Memory B cell (primary cell): Measurements from ENCODE around the gene PCNX2.
"Not testable (repeated sequence)": the region's sequence is repeated elsewhere in the genome, so short reads cannot be mapped to it uniquely, and the experiment has no call there.

Experiments used
- ATAC-seq: fragments of 150-1000 bp; cut with Tn5 transposase; 2 replicates; pipeline ENCODE4 v1.10.0; 2021; ENCODE audit warnings: low read depth, mild to moderate bottlenecking, moderate library complexity
- DNase-seq, 2 donors: peaks; one replicate each; pipeline ENCODE4 v3.0.0; 2022; ENCODE audit warnings: low spot score in 2 of 2
- H3K27ac Mint-ChIP-seq: one replicate; pipeline ENCODE4 v1.8.0; 2022; ENCODE audit warnings: mild to moderate bottlenecking, moderate library complexity, mixed read lengths
- H3K27me3 Mint-ChIP-seq: one replicate; pipeline ENCODE4 v1.8.0; 2022; ENCODE audit warnings: mixed read lengths
- H3K36me3 Mint-ChIP-seq: one replicate; pipeline ENCODE4 v1.8.0; 2022; ENCODE audit warnings: mild to moderate bottlenecking, mixed read lengths
- H3K4me1 Mint-ChIP-seq: one replicate; pipeline ENCODE4 v1.8.0; 2022; ENCODE audit warnings: mixed read lengths
- H3K4me3 Mint-ChIP-seq: one replicate; pipeline ENCODE4 v1.8.0; 2022; ENCODE audit warnings: mild to moderate bottlenecking, moderate library complexity, mixed read lengths
- H3K9me3 Mint-ChIP-seq: one replicate; pipeline ENCODE4 v1.8.0; 2022; ENCODE audit warnings: mixed read lengths

The PCNX2 gene

DNA sequence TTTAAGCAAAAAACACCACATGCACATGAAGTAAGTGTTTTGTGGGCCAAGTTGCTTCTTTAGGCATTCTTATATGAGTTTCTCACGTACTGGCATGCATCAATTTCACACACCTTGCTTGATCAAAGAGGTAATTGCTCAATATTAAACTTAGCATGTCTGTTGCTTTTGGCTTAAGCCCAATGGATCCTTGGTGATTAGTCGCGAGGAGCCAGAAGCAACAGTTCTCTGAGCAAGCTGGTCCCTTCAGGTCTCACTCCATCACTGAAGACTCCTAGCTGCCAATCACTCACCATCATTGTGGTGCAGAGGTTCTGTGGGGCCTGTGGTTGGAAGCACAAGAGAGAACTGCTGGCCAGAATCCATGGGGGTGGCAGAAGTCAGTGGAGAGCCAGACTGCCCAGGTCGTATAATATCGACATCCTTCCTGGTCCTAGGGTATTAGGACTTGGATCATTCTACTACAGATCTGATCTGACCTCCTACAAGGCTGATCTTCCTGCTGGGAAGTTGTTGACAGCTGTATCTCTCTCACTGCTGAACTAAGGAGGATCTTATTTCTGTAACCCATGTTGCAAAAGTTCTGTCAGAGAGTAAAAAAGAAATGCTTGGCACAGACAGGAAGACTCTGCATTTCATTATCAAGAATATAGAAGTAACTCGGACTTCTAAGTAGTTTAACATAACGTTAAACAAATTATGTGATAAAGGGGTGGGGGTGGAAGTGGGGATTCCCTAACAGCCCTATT is 204.6 kb downstream of the PCNX2 start:
- H3K4me1 Mint-ChIP-seq = no peaks in the 10 kb centered on the region
- peaks cover 26% of the 10 kb centered on the region for H3K36me3 Mint-ChIP-seq
- no peaks in the 10 kb centered on the region for H3K9me3 Mint-ChIP-seq
- ATAC-seq (no peak), DNase-seq (no peak)
- H3K27ac Mint-ChIP-seq = no peak overlapping the region
- H3K27me3 Mint-ChIP-seq = no peaks in the 10 kb centered on the region
- no peak overlapping the region for H3K4me3 Mint-ChIP-seq

DNA sequence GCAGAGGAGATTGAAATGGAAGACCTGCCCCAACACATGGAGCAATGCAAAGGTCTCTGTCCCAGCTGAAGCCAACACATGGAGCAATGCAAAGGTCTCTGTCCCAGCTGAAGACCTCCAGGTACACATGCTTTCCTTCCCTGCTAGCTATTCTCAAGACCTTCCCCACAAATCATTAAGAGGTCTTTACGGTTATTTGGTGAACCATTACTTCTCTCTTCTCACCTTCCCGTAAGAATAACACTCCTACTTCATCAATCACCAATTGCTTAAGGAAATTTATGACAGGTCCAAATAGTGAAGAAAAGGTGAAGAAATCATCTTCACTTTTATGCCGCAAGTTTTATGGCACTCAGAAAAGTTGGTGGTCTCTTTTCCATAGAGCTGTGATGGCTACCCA is 206.3 kb downstream of the PCNX2 start:
- DNase-seq (no peak), ATAC-seq (no peak)
- no peaks in the 10 kb centered on the region for H3K27me3 Mint-ChIP-seq
- H3K4me3 Mint-ChIP-seq = no peak overlapping the region
- H3K27ac Mint-ChIP-seq = no peak overlapping the region
- H3K4me1 Mint-ChIP-seq = no peaks in the 10 kb centered on the region
- peaks cover 30% of the 10 kb centered on the region for H3K36me3 Mint-ChIP-seq
- no peaks in the 10 kb centered on the region for H3K9me3 Mint-ChIP-seq

DNA sequence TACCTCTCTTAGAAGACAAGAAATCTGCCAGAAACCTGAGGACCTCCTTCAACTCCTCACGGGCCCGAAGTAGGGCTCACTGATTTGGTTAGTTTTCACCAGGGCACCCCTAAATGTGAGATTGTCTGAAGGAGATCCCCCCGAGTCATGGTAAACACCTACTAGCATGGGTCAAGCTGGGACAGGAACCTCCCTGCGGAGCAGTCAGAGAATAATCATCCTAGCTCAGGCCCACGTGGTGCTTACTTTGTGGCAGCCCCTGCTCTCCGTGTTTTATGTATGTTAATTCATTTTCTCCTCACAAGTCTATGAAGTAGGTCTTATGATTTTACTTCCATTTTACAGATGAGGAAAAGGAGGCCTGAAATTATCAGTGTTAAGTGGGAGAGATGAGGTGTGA is 206.9 kb downstream of the PCNX2 start:
- ATAC-seq (no peak), DNase-seq (no peak)
- Mint-ChIP-seq H3K36me3 (peaks cover 30% of the 10 kb centered on the region), H3K4me1 (no peaks in the 10 kb centered on the region), H3K27me3 (no peaks in the 10 kb centered on the region), H3K27ac (no peak overlapping the region), H3K9me3 (no peaks in the 10 kb centered on the region), H3K4me3 (no peak overlapping the region)

DNA sequence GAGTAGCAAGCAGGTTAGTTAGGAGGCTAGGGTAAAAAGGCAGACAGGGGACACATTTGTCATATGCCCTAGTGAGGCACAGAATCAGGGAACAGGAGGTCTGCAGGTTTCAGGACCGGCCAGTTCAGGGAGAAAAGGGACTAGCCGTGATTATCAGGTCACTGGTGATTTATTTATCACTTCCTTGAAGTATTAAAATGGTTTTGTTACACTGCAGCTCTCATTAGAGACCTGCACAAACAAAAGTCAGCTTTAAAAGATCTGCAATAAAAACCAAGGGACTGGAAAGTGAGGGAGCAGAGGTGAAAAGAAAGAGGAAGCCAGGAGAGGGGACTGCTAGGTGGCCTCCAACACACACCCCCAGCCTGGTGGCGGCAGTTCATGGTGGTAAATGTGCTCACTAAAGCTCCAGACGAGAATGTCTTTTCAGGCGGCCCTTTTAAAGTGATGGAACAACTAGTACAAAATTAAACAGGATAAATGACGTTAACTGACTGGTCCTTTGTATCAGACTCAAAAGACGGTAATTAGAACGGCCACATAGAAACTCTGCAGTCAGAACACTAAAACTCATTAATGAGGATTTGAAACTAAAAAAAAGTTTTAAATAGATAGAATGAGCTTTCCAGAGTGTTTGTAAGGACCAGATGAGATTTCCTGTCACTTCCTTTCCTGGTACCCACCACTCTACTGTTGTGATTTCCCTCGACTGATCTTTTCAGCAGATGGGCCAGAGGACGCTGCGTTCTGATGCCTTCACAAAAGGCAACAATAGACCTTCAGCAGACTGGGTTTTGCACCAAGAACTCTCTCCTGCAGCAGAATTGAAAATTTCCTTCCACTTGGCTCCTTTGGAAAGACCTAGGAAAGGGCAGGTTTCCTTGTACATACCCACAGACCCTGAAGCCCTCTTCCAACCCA is 208.3 kb downstream of the PCNX2 start:
- Mint-ChIP-seq H3K36me3 (peaks cover 30% of the 10 kb centered on the region), H3K27me3 (no peaks in the 10 kb centered on the region), H3K4me3 (no peak overlapping the region), H3K4me1 (peaks cover 6% of the 10 kb centered on the region), H3K9me3 (no peaks in the 10 kb centered on the region), H3K27ac (no peak overlapping the region)
- DNase-seq (no peak), ATAC-seq (no peak)

DNA sequence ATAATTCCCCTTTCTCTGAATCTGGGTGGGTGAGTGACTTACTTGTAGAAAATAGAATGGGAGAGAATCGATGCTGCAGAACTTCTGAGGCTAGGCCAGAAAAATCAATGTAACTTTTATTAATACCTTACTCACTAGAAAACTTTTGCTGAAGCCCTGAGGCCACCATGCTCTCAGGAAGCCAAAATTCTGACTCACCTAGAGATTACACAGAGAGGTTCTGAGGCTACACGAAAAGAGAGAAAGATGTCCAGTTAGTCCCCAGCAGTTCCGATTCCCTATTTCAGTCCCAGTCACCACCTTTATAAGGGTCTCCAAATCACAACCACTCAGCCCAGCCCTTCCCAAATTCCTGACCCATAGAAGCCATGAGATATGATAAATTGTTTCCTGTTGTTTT is 210.0 kb downstream of the PCNX2 start:
- H3K4me3 Mint-ChIP-seq = no peak overlapping the region
- H3K4me1 Mint-ChIP-seq = peaks cover 6% of the 10 kb centered on the region
- no peak overlapping the region for H3K27ac Mint-ChIP-seq
- peaks cover 30% of the 10 kb centered on the region for H3K36me3 Mint-ChIP-seq
- DNase-seq (no peak), ATAC-seq (no peak)
- H3K9me3 Mint-ChIP-seq = no peaks in the 10 kb centered on the region
- no peaks in the 10 kb centered on the region for H3K27me3 Mint-ChIP-seq

DNA sequence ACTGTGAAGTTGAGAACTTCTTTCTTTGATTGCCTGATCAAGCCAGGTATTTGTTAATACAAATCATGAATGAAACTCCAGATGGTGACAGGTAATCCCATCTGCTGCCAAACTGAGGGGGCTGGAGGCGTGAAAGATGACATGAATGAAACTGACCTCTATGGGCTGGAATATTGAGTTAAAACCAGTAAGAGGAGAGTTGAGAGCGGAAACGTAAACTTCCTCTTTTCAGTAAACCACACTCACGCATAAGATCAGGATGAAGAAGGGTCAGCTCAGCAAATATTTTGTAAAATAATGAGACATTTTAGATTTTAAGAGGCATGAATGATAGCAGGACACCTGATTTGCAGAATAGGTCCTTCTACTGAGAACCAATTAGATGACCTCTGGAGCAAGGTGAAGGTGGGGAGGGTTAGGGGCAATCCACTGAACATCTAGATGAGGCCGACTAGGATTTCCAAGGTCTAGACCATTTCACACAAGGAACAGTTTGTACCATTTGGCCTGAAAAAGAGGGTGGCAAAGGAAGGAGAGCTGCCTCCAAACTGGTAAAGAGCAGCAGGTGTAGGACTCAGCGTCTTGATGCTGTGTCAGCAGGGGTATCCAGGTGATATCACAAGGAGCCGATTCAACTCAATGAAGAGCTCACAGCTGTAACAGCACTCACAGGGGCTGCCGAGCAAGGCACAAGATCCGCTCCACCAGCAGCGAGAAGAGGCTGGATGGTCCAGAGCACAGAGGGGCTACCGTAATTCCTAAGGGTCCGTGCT is 212.6 kb downstream of the PCNX2 start:
- no peaks in the 10 kb centered on the region for H3K27me3 Mint-ChIP-seq
- ATAC-seq = no peak
- no peaks in the 10 kb centered on the region for H3K9me3 Mint-ChIP-seq
- no peak for DNase-seq
- H3K27ac Mint-ChIP-seq = no peak overlapping the region
- no peak overlapping the region for H3K4me3 Mint-ChIP-seq
- H3K4me1 Mint-ChIP-seq = peaks cover 6% of the 10 kb centered on the region
- peaks cover 20% of the 10 kb centered on the region for H3K36me3 Mint-ChIP-seq

DNA sequence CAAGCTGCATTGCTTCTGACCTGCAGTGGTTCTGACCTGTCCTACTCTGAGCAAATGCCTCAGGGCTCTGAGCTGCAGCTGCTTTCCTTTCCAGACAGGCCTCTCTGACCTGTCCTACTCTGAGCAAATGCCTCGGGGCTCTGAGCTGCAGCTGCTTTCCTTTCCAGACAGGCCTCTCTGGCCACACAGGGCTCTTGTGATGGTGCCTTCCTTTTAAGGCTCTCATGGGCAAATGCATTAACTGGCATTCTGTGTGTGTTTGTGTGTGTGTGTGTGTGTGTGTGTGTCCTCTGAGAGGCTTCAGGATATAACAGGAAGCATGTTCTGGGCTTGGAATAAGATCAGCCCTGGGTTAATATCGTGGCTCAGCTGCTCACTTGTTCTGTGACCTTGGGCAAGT is 213.8 kb downstream of the PCNX2 start:
- ATAC-seq = no peak
- H3K9me3 Mint-ChIP-seq = no peaks in the 10 kb centered on the region
- H3K36me3 Mint-ChIP-seq = peaks cover 14% of the 10 kb centered on the region
- H3K4me3 Mint-ChIP-seq = no peak overlapping the region
- peaks cover 6% of the 10 kb centered on the region for H3K4me1 Mint-ChIP-seq
- H3K27me3 Mint-ChIP-seq = no peaks in the 10 kb centered on the region
- no peak for DNase-seq
- no peak overlapping the region for H3K27ac Mint-ChIP-seq

DNA sequence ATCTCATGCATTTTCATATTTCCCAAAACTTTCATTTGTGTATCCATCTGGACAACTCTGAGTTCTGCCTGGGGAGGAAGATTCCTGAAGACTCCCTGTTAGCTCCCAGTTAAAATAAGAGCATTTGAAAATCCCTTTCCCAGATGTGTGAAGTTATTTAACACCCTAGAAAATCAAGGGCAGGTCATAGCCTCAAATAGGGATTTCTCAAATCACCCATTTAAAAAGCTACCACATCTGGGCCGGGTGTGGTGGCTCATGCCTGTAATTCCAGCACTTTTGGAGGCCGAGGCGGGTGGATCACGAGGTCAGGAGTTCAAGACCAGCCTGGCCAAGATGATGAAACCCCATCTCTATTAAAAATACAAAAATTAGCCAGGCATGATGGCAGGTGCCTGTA is 214.7 kb downstream of the PCNX2 start:
- H3K27me3 Mint-ChIP-seq, ATAC-seq, H3K9me3 Mint-ChIP-seq, H3K27ac Mint-ChIP-seq, H3K4me1 Mint-ChIP-seq, DNase-seq, H3K4me3 Mint-ChIP-seq: not testable (repeated sequence)
- peaks cover 11% of the 10 kb centered on the region for H3K36me3 Mint-ChIP-seq

DNA sequence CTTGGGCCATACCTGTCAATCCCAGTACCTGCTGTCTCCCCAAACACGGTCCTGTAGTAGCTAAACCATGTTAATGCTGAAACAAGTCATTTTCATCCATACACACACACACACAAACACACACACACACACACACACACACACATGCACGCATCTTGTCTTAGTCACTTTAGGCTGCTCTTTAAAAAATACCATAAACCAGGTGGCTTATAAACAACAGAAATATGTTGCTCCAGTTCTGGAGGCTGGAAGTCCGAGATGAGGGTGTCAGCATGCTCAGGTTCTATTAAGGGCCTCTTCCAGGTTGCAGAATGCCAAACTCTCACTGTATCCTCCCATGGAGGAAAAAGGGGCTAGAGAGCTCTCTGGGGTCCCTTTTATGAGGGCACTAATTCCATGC is 215.2 kb downstream of the PCNX2 start:
- H3K9me3 Mint-ChIP-seq = peaks cover under 1% of the 10 kb centered on the region
- ATAC-seq = no peak
- peaks cover 8% of the 10 kb centered on the region for H3K36me3 Mint-ChIP-seq
- H3K4me3 Mint-ChIP-seq = no peak overlapping the region
- H3K27me3 Mint-ChIP-seq = no peaks in the 10 kb centered on the region
- no peak for DNase-seq
- H3K27ac Mint-ChIP-seq = no peak overlapping the region
- peaks cover 6% of the 10 kb centered on the region for H3K4me1 Mint-ChIP-seq

DNA sequence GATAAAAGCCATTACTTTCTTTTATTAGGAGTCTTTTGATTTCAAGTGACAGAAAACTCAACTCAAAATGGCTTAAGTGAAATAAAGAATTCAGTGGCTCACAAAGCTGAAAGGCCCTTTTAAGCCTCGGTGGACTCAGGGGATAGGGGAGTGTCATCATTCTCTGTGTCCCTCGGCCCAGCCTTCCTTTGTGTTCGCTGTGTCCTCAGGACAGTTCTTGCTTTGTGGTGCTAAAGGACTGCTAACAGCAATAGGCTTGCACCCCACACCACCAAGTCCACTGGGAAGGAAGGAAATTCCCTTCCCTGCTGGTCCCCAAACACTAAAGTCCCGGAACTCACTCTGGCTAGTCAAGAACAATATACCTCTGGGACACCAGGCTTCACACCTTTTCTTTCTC is 216.0 kb downstream of the PCNX2 start:
- H3K27ac Mint-ChIP-seq = no peak overlapping the region
- no peak overlapping the region for H3K4me3 Mint-ChIP-seq
- DNase-seq (no peak), ATAC-seq (no peak)
- peaks cover 6% of the 10 kb centered on the region for H3K4me1 Mint-ChIP-seq
- H3K9me3 Mint-ChIP-seq = peaks cover 3% of the 10 kb centered on the region
- peaks cover 12% of the 10 kb centered on the region for H3K36me3 Mint-ChIP-seq
- no peaks in the 10 kb centered on the region for H3K27me3 Mint-ChIP-seq

DNA sequence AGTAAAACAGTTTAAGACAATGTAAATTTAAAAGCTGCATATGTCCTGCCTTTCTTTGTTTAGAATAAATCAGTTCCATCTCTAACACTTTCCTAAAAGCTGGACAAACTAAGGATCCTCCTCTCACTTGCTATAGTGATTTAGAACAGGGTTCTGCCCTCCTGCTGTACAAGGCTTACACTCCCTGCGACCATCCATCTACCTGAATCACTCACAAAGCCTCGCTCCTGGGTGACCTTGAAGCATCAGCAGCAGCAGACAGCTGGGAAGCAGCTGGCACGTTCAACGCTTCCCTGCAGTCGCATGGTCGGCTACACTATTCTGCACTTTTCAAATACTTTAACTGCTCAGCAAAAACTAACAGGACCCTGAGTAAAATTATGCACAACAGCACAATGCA is 217.1 kb downstream of the PCNX2 start:
- no peak overlapping the region for H3K27ac Mint-ChIP-seq
- H3K4me1 Mint-ChIP-seq = peaks cover 6% of the 10 kb centered on the region
- no peak for ATAC-seq
- H3K9me3 Mint-ChIP-seq = peaks cover 3% of the 10 kb centered on the region
- H3K27me3 Mint-ChIP-seq = no peaks in the 10 kb centered on the region
- no peak for DNase-seq
- H3K4me3 Mint-ChIP-seq = no peak overlapping the region
- peaks cover 14% of the 10 kb centered on the region for H3K36me3 Mint-ChIP-seq

DNA sequence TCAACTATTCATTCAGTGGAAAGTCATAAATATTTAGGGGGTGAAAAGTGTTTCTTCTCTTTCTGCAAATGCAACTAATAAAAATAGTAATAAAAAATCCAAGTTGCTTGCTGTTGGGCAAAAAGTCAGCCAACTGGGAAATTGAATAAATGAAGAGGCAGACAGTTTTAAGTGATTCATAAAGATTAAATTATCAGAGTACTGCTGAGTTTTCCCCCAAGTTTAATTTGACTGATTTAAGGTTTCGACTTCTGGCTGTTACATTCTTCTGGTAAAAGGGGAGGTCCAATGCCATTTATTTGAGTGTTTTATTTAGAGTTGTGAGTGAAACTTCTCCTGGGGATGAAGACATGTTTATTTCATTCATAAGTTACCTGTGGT is 219.6 kb downstream of the PCNX2 start:
- no peak overlapping the region for H3K4me3 Mint-ChIP-seq
- H3K9me3 Mint-ChIP-seq = peaks cover 8% of the 10 kb centered on the region
- no peak for DNase-seq
- no peaks in the 10 kb centered on the region for H3K4me1 Mint-ChIP-seq
- H3K36me3 Mint-ChIP-seq = peaks cover 18% of the 10 kb centered on the region
- no peak overlapping the region for H3K27ac Mint-ChIP-seq
- ATAC-seq = no peak
- no peaks in the 10 kb centered on the region for H3K27me3 Mint-ChIP-seq

DNA sequence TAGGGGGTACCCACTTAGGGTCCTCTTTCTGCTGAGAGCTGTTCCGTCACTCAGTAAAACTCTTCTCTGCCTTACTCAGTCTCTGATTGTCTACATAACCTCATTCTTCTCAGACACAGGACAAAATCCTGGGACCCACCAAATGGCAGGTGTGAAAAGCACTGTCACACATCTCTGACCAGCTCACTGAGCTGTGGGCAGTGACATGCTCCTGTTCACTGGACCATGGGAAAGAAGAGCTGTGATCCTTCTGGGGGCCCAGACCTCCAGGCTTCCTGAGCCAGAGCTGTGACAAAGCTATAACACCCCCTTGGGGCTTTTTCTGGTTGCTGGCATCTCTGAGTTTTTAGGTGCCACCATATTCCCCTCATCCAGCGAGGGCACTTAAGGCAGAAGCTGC is 229.4 kb downstream of the PCNX2 start:
- H3K9me3 Mint-ChIP-seq = no peaks in the 10 kb centered on the region
- ATAC-seq (no peak), DNase-seq (no peak)
- H3K36me3 Mint-ChIP-seq = peaks cover 27% of the 10 kb centered on the region
- H3K27me3 Mint-ChIP-seq = no peaks in the 10 kb centered on the region
- H3K4me1 Mint-ChIP-seq = no peaks in the 10 kb centered on the region
- H3K4me3 Mint-ChIP-seq = no peak overlapping the region
- H3K27ac Mint-ChIP-seq = no peak overlapping the region

DNA sequence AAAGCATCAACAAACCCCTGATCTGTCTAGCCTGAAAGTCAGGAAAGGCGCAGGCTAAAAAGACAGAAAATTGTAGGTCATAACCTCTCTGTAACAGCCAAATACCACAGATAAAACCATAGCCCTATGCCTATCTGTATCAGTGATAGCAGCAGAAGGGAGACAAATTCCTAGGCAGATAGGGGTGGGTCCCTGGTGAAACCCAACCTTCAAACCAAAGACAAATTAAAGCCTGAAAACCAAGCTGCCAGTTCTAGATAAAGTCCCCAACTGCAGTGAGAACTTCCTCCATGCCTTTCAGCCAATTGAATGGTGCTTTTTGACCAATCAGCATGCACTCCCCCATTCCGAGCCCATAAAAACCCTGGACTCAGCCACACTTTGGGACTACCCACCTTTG is 229.8 kb downstream of the PCNX2 start:
- Mint-ChIP-seq H3K27me3 (no peaks in the 10 kb centered on the region), H3K4me3 (no peak overlapping the region), H3K27ac (no peak overlapping the region), H3K4me1 (no peaks in the 10 kb centered on the region), H3K36me3 (peaks cover 27% of the 10 kb centered on the region), H3K9me3 (no peaks in the 10 kb centered on the region)
- DNase-seq (no peak), ATAC-seq (no peak)
